ENCODE data around the gene UVRAG.
"Not testable (repeated sequence)": the region's sequence is repeated elsewhere in the genome, so short reads cannot be mapped to it uniquely, and the experiment has no call there.

UVRAG gene

GRCh38 chr11:75964071-75964470 is 149.1 kb downstream of the UVRAG start:
- TF ChIP-seq CTCF (IDR thresholded peaks at IDR 0.05; ENCODE audit: low read depth, low read length, missing control alignments), result no peak
- DNase-seq (ENCODE audit: low read depth), result no peak
- no peak overlapping the region for H3K4me3 ChIP-seq (ENCODE audit: low read depth, low read length)
- in situ Hi-C loops (cut with HindIII; ENCODE audit: low sequenced_read_pairs), result no loop called here

GRCh38 chr11:75966537-75967287 is 151.7 kb downstream of the UVRAG start:
- TF ChIP-seq CTCF (IDR thresholded peaks at IDR 0.05; ENCODE audit: low read depth, low read length, missing control alignments), result no peak
- in situ Hi-C loops (cut with HindIII; ENCODE audit: low sequenced_read_pairs), result no loop called here

GRCh38 chr11:75968021-75968625 is 153.1 kb downstream of the UVRAG start:
- H3K4me3 ChIP-seq (ENCODE audit: low read depth, low read length), result no peak overlapping the region
- in situ Hi-C loops (cut with HindIII; ENCODE audit: low sequenced_read_pairs), result no loop called here
- TF ChIP-seq CTCF (IDR thresholded peaks at IDR 0.05; ENCODE audit: low read depth, low read length, missing control alignments), result no peak
- DNase-seq (ENCODE audit: low read depth), result no peak

More at GRCh38 chr11:75966537-75967287, 151.7 kb downstream of the UVRAG start:
- no peak overlapping the region for H3K4me3 ChIP-seq (ENCODE audit: low read depth, low read length)
- DNase-seq (ENCODE audit: low read depth), result peak; percentile 62

- TF ChIP-seq CTCF (IDR thresholded peaks at IDR 0.05; ENCODE audit: low read depth, low read length, missing control alignments), result no peak
- in situ Hi-C loops (cut with HindIII; ENCODE audit: low sequenced_read_pairs), result no loop called here
- no peak overlapping the region for H3K4me3 ChIP-seq (ENCODE audit: low read depth, low read length)
- DNase-seq (ENCODE audit: low read depth), result no peak
These were observed 154.8 kb downstream of the UVRAG start for GRCh38 chr11:75969626-75970308.

- DNase-seq (ENCODE audit: low read depth); in situ Hi-C loops (cut with HindIII; ENCODE audit: low sequenced_read_pairs); H3K4me3 ChIP-seq (ENCODE audit: low read depth, low read length): not testable (repeated sequence)
These were observed 158.7 kb downstream of the UVRAG start for GRCh38 chr11:75973710-75974109.

GRCh38 chr11:75979075-75979474 is 164.1 kb downstream of the UVRAG start:
- H3K4me3 ChIP-seq (ENCODE audit: low read depth, low read length); in situ Hi-C loops (cut with HindIII; ENCODE audit: low sequenced_read_pairs); DNase-seq (ENCODE audit: low read depth): not testable (repeated sequence)

GRCh38 chr11:75979479-75980027 is 164.5 kb downstream of the UVRAG start:
- in situ Hi-C loops (cut with HindIII; ENCODE audit: low sequenced_read_pairs); DNase-seq (ENCODE audit: low read depth): not testable (repeated sequence)

GRCh38 chr11:75980031-75980430 is 165.0 kb downstream of the UVRAG start:
- in situ Hi-C loops (cut with HindIII; ENCODE audit: low sequenced_read_pairs), result no loop called here
- no peak overlapping the region for H3K4me3 ChIP-seq (ENCODE audit: low read depth, low read length)
- TF ChIP-seq CTCF (IDR thresholded peaks at IDR 0.05; ENCODE audit: low read depth, low read length, missing control alignments), result no peak
- DNase-seq (ENCODE audit: low read depth), result no peak

More at GRCh38 chr11:75979479-75980027, 164.5 kb downstream of the UVRAG start:
- H3K4me3 ChIP-seq (ENCODE audit: low read depth, low read length), result not testable (repeated sequence)
